ENCODE data around the gene PRKAR1A. TPM values are rescaled to one million over a fixed set of nuclear protein-coding genes. Genes with fewer than 3 reads are reported as not detected.

The PRKAR1A gene
- total and polyA plus RNA-seq, 2 of the 8 experiments (the other 6 are each of a cell fraction or from before 2014, with no cell fraction given): 39.3 to 149 TPM

DNA sequence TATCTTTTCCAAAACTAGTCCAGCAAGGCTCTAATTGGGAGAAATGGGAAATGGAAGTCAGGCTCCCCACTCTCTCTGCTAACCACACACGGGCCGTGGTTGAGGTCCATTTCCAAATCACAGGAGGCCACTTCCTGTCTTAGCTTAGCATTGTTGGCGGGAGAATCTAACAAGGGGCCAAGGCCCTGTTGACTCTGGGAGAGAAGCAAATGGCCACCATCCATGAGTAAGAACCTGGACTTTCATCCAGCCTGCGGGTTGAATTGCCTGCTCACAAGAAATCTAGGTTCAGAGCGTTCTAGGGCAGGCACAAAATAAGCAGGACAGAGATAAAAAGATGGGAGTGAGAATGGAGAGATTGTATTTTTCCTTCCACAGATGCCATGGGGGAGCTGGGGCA, 83.3 kb downstream of the PRKAR1A start:
- no peak overlapping the region for H3K9ac ChIP-seq (replicated peaks in 1 of 4; ENCODE audit: extremely low read depth in 1 of 4, low read depth in 3 of 4, low read length in 3 of 4)
- peaks cover 0 to 13% (median 5%) of the 10 kb centered on the region in 4 experiments; a peak in 4 of 7 replicates for H3K4me1 ChIP-seq (replicated peaks in 1 of 4; ENCODE audit: control insufficient read depth in 3 of 4, insufficient read depth in 4 of 4, low read length in 3 of 4)
- no peak overlapping the region for H3K4ac ChIP-seq (replicated peaks; ENCODE audit: insufficient read length, low read depth, low read length)
- H3K27me3 ChIP-seq (replicated peaks in 1 of 4; ENCODE audit: control insufficient read depth in 3 of 4, extremely low read depth in 1 of 4, insufficient read depth in 3 of 4, low read length in 3 of 4): peaks cover 0 to 8% (median 6%) of the 10 kb centered on the region in 4 experiments; a peak in 5 of 7 replicates
- no peak overlapping the region for H3K27ac ChIP-seq (ENCODE audit: low read depth, low read length)
- no peak overlapping the region for H3K4me3 ChIP-seq (ENCODE audit: extremely low read depth in 1 of 4, insufficient read depth in 2 of 4, low read depth in 3 of 4, low read length in 4 of 4)
- H3K4me2 ChIP-seq (ENCODE audit: insufficient read depth in 1 of 2, low read depth in 2 of 2, low read length in 2 of 2): no peak overlapping the region
- H2BK5ac ChIP-seq (ENCODE audit: low read depth, low read length): no peak overlapping the region
- no peak overlapping the region for H3K23ac ChIP-seq (ENCODE audit: insufficient read length)
- no peak overlapping the region for H4K8ac ChIP-seq (ENCODE audit: extremely low read depth, insufficient read depth, low read length)
- no peak overlapping the region for H4K5ac ChIP-seq (ENCODE audit: insufficient read length, low read depth, low read length)
- H3K23me2 ChIP-seq (ENCODE audit: low read depth, low read length): peaks cover 5% of the 10 kb centered on the region
- 89% methylated on average over 5 of the region's 5 CpGs; no CpG with 5 or more reads in 1 of the 2 experiments for WGBS, 2 experiments (ENCODE audit: extremely low coverage in 1 of 2, insufficient coverage in 1 of 2, insufficient read length in 1 of 2, insufficient replicate concordance in 2 of 2, low coverage in 1 of 2, low lambda C conversion rate in 2 of 2, missing lambda C conversion rate in 1 of 2)
- H3K14ac ChIP-seq (ENCODE audit: insufficient read length): no peak overlapping the region
- ChIA-PET CTCF (ENCODE audit: partially characterized antibody) (interaction anchor here (0.5 to 1.8 kb wide), 7 partner anchors 12 to 595 kb away, joined by 3 to 5 read pairs (median 3); no protein-coding TSS in a partner anchor), POLR2A (ENCODE audit: partially characterized antibody) (interaction anchor here (1.5 kb wide), 1 partner anchor 10 kb away, joined by 4 read pairs; no protein-coding TSS in a partner anchor)
- H3K18ac ChIP-seq (ENCODE audit: extremely low read depth, low read length): no peak overlapping the region; the same call in 1 of the 2 replicates
- DNase-seq (ENCODE audit: low read depth in 1 of 2, low spot score in 2 of 2) (no peak), FAIRE-seq (no peak)
- H3K56ac ChIP-seq (replicated peaks; ENCODE audit: insufficient read length, low read depth, low read length): no peak overlapping the region
- H3K9me3 ChIP-seq (ENCODE audit: insufficient read depth in 2 of 2, low read depth in 1 of 2, low read length in 1 of 2): no peaks in the 10 kb centered on the region
- H3K79me1 ChIP-seq (ENCODE audit: low read depth, low read length): no peaks in the 10 kb centered on the region
- H2BK12ac ChIP-seq (ENCODE audit: low read depth, low read length): no peak overlapping the region
- no peak overlapping the region for H2AK5ac ChIP-seq (ENCODE audit: low read depth, low read length)
- H2AFZ ChIP-seq (ENCODE audit: low read length): no peak overlapping the region
- H2BK20ac ChIP-seq (ENCODE audit: low read length): no peak overlapping the region
- H4K91ac ChIP-seq (replicated peaks; ENCODE audit: insufficient read length, low read length): no peak overlapping the region
- no peak overlapping the region for H2BK120ac ChIP-seq (replicated peaks; ENCODE audit: low read depth, low read length)
- no peaks in the 10 kb centered on the region for H4K20me1 ChIP-seq (replicated peaks in 1 of 2; ENCODE audit: control insufficient read depth in 1 of 2, insufficient read depth in 2 of 2, low read length in 2 of 2)
- H3K36me3 ChIP-seq (ENCODE audit: control insufficient read depth in 2 of 4, insufficient read depth in 4 of 4, low read length in 3 of 4): peaks cover 0 to 21% (median 0%) of the 10 kb centered on the region in 4 experiments; a peak in 2 of 8 replicates
- H3K79me2 ChIP-seq (ENCODE audit: control insufficient read depth in 1 of 2, insufficient read depth in 2 of 2, low read length in 2 of 2): peaks cover 0 to 5% of the 10 kb centered on the region in 2 experiments; a peak in 2 of 4 replicates
- no peak overlapping the region for H2BK15ac ChIP-seq (ENCODE audit: low read length)
- TF ChIP-seq SP2 (IDR thresholded peaks at IDR 0.05; ENCODE audit: low read length) (no peak), RBBP5 (IDR thresholded peaks at IDR 0.05; ENCODE audit: borderline replicate concordance, low read depth, low read length) (no peak), EP300 (IDR thresholded peaks at IDR 0.05; ENCODE audit: borderline replicate concordance in 1 of 2, low read depth in 2 of 2, low read length in 2 of 2) (no peak), HDAC2 (IDR thresholded peaks at IDR 0.05; ENCODE audit: borderline replicate concordance in 1 of 2, low read depth in 2 of 2, low read length in 2 of 2) (no peak), TCF12 (IDR thresholded peaks at IDR 0.05; ENCODE audit: low read depth, low read length) (no peak), TBP (IDR thresholded peaks at IDR 0.05; ENCODE audit: low read depth, low read length) (no peak), POLR2A (IDR thresholded peaks at IDR 0.05; ENCODE audit: control extremely low read depth in 1 of 2, low read depth in 2 of 2, low read length in 2 of 2) (no peak), CHD1 (IDR thresholded peaks at IDR 0.05; ENCODE audit: low read depth, low read length) (no peak), ZNF274 (IDR thresholded peaks at IDR 0.05; ENCODE audit: borderline replicate concordance, extremely low read depth, low read length) (no peak), CEBPB (IDR thresholded peaks at IDR 0.05; ENCODE audit: low read depth, low read length) (no peak)
- TF ChIP-seq, protein P1, sequence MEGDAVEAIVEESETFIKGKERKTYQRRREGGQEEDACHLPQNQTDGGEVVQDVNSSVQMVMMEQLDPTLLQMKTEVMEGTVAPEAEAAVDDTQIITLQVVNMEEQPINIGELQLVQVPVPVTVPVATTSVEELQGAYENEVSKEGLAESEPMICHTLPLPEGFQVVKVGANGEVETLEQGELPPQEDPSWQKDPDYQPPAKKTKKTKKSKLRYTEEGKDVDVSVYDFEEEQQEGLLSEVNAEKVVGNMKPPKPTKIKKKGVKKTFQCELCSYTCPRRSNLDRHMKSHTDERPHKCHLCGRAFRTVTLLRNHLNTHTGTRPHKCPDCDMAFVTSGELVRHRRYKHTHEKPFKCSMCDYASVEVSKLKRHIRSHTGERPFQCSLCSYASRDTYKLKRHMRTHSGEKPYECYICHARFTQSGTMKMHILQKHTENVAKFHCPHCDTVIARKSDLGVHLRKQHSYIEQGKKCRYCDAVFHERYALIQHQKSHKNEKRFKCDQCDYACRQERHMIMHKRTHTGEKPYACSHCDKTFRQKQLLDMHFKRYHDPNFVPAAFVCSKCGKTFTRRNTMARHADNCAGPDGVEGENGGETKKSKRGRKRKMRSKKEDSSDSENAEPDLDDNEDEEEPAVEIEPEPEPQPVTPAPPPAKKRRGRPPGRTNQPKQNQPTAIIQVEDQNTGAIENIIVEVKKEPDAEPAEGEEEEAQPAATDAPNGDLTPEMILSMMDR (IDR thresholded peaks at IDR 0.05; ENCODE audit: control extremely low read depth in 1 of 3, insufficient read depth in 1 of 3, low read depth in 1 of 3, low read length in 3 of 3): no peak
